Measurements from ENCODE around the gene TCEA2.

TCEA2 gene

DNA sequence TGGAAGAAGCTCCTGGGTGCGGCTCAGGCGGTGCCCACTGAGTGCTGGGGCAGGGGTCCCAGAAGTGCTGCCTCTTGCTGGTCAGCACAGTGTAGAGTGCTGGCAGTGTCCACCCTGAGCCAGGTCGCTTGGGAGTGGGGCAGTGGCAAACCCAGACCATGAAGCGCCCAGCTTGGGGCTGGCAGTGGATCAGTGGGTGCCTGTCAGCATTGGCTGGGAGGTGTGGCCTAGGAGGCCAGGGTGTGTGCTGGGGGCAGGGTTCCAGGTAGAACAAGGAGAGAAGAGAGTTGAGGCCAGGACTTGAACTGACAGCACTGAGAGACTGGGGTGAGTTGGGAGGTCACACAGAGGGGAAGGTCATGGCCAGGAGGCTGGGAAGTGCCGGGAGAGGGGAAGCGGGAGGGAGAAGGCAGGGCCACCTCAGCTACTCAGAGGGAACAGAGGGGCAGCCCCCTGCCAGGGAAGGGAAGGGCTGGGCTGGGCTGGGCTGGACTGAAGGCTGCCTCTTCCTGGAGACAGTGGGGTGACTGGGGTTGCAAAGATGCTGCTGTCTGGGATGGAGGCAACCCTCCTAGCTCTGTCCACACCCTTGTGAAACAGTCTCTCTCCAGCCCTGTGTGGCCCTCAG, 4.1 kb downstream of the TCEA2 start:
- no peak for DNase-seq

DNA sequence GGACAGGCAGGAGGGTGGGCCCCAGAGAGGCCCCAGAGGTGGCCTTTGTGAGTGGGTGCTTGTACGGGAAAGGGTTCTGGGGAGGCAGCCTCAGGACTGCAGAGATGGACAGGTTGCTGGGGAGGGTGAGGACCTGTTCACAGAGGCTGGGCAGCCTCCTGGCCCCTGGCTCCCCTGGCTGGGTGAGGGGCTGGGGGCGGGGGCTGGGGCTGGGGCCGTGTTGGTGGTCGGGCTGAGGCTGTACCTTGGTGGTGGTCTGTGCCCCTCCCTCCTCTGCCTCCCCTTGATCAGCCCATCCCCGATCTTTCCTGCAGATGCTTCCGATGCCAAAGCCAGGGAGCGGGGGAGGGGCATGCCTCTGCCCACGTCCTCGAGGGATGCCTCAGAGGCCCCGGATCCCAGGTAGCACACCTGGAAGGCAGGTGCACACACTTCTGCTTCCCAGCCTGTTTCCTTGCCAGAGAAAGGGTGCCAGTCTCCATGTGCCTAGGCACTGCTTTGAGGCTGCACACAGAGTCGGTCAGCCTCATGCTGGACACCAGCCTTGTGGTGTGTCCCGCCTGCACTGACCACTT, 4.8 kb downstream of the TCEA2 start:
- no peak for DNase-seq

DNA sequence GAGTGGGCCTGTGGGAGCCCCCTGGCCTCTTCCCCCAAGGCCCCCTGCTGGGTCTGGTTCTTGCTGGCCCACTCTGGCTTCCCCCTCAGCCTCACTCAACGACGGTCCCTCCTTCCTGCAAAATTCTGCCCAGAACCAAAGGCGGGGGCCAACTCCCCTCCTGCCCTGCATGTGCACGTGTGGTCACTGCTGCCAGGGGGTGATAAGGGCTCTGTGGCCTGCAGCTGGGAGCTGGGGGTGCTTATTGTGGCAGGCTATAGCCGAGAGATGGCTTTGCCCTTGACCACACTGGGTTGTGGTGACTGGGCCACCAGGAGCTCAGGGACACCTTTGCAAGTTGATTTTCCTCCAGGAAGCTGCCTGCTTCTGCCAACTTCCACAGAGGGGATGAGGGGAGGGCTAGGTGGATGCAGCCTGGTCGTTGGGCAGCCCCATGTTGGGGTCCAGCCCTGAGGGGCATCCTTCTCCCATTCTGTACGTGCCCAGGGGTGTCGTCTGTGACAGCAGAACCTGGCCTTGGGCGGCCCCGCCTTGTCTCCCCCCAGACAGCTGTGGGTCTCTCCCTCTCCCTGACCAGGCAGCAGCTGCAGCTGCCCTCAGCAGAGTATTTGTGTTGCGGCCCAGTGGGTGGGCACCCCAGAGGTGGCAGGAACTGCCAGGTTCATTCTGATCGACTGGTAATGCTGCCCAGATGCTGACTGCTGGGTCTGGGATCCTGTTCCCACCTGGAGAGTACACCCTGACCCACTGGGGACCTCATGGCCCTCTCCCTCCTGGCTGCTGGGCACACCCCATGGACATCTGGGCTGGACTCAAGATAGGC, 5.6 kb downstream of the TCEA2 start:
- DNase-seq, result no peak

DNA sequence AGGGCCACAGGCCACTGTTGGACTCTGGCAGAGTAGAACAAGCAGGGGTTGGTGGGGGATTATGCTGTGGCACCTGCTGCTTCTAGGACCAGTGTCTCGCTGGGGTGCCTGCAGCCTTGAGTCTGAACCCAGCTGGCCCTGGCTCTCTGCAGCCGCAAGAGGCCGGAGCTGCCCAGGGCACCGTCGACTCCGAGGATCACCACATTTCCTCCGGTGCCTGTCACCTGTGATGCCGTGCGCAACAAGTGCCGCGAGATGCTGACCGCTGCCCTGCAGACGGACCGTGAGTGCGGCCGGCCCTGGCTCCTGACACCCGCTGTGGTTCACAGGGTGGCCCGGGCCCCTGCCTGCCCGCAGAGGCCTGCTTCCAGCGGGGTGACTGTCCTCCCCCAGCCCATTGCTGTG, 6.2 kb downstream of the TCEA2 start:
- DNase-seq, result no peak

DNA sequence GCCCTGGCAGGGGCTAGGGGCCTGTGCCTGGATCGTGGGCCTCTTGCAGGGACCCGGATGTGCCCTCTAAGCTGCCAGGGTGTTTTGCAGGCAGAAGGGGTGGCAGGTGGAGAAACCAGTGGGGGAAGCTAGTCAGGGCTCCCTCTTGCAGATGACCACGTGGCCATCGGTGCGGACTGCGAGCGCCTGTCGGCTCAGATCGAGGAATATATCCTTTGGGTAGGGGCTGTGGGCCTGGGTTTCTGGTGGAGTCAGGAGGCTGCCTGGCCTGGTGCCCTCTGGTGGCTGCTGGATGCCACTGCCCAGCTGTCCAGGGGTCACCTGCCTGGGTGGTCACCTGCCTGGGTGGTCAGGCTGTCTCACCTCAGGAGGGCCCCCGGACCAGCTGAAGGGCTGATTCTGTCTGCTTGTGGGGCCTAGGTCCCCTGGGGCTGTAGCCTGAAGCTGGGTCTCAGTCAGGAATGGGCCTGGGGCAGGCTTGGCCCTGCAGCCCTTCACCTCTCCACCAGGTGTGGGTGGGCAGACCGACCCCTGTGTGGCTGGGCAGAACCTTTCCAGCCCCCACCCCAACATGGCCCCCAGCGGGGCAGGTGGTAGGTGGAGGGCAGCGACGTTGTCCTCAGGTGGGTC, 6.7 kb downstream of the TCEA2 start:
- DNase-seq, result no peak

DNA sequence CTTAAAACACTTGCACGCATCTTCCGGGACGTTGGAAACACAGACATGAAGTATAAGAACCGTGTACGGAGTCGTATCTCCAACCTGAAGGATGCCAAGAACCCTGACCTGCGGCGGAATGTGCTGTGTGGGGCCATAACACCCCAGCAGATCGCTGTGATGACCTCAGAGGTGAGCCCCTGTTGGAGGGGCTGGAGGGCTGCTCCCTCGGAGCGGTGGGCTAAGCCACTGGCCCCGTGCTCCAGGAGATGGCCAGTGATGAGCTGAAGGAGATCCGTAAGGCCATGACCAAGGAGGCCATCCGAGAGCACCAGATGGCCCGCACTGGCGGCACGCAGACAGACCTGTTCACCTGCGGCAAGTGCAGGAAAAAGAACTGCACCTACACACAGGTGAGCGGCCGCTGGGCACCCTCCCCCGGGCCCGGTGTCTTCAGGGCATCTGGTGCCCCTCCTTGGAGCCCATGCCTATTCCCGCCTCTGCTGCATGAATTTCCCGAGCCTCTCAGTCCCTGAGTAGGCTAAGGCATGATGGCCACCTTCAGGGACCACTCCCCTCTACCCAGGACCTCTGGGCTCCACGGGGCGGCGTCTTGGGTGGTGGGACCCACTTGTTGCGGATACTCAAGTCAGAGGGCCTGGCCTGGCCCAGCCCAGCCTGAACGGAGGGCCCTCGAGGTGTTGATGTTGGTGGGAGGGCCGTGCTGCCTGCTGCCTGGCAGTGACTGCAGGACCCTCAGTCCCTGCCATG, 7.4 kb downstream of the TCEA2 start:
- no peak for DNase-seq

DNA sequence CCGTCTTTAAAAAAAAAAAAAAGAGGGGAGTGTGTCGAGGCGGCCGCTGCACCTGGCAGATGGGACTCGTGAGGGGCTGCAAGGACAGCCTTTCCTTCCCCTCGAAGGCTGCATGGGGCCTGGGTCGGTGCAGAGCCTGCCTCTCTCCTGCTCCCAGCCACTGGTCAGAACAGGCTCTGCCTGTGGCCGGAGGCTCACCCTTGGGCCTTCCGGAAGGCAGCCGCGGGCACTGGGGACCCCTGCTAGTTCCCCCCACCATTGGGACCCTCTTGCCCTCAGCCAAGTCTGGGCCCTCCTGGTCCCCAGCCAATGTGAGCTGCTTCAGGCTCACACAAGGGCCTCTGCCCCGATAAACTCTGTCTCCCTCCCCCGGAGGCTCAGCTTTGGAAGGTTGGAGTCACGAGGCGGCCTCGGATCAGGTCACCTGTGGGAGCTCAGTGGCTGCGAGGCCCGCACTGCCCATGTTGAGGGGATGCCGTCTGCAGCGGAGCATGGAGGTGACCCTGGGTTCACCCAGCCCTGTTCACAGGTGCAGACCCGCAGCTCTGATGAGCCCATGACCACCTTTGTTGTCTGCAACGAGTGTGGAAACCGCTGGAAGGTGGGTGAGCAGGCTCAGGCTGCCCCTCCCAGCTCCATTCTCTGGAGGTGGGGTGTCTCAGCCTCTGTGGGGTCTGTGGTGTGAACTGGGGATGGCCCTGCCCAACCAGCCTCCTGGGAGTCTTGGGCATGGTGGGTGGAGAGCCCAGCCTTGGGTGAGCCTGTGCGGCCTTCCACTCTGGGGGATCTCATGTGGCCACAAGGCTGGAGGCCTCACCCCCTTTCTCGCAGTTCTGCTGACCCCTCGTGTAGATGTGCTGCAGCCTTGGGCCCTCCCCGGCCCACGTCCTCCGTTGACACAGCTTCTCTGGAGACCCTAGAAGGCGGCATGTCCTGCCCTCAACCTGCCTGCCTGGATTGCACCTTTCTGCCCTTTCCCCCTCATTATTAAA, 8.6 kb downstream of the TCEA2 start:
- no peak for DNase-seq

DNA sequence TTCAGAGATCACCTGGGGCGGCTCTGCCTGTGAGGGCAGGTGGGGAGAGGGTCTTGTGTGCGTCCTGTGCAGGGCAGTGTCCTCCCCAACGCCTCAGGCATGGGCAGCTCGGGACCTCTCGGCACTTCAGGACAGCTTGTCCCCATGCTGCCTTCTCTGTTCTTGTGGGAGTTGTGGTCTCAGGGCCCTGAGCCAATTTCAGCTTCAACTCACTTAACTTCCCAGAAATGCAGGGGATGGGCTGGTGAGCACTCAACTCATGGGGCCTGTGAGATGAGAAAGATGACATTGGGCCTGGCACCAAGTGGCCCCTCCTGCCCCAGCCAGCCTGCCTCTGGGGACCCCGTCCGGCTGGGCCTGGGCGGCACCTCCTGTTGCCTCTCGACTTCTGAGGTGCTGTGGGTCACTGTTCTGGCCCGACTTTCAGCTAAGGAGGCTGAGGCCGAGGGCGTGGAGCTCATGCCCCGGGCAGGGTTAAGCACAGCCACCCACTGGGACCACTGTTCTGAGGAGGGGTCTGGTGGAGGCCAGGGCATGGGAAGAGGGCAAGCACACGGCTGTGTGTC, 9.6 kb downstream of the TCEA2 start:
- no peak for DNase-seq

DNA sequence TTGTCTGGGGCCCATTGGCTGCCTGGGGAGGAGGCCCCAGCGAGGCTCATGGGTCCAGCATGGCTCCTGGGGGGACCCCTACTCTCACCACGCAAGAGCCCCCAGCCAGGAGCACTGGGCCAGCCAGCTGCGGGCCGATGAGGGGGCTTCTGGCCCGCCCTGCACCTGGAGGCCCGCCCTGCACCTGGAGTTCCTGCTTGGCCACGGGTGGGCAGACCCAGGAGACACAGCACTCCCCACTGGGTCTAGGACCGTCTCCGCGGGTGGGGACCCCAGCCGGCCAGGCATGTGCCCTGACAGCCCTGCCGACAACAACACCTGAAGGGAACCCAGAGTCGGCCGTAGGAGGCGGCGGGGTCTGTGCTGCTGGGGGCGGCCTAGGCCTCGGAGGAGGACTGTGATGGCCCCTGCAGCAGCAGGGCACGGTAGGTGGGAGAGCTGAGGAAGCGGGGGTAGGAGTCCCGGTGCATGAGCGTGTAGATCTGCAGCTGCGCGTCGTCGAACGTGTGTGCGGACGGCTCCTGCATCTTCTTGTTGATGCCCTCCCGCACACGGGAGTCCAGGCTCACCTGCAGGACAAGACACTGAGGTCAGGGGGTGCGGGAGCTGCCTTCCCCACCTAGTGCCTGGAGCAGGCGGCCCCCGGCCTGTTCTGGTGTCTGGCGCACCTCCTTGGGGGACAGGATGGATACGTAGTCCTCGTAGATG, 10.6 kb downstream of the TCEA2 start:
- no peak for DNase-seq

DNA sequence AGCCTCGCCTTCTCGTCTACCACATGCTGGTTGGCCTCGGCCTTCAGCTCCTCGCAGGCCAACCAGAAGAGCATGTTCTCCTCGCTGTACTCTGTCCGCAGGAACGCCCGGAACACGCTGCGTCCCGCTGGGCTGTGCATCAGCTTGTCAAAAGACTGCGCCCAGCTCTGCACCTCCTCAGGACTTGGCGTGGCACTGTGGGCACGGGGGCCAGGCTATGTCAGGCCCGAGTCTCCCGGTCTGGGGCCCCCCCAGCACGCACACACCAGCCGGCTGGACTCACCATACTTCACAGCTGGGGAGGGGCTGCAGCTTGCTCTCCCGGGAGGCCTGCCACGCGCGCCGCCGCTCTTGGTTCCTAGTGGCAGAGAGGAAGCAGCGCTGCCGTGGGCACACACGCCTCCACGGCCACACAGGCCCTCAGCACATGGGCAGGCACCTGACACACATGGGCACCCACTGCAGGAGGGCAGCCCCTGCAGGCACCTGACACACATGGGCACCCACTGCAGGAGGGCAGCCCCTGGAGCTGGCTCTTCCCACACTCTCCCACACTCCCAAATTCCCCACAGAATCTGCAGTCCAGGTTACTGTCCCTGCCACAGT, 11.3 kb downstream of the TCEA2 start:
- no peak for DNase-seq

DNA sequence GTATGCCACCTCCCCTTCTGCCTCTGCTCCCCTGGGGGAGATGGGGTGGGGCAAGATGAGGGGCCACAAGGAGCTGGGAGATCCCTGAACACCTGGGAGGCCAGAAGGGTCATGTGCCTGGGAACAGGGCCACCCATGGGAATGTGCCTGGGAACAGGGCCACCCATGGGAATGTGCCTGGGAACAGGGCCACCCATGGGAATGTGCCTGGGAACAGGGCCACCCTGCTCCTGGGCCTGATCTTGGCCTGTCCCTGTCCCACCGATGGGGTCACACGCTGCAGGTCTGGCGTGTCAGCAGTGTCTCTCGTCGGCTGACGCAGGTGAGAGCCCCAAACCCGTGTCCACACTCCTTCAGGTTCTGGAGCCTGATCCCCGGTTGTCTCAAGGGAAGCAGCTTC, 12.0 kb downstream of the TCEA2 start:
- DNase-seq, result no peak

DNA sequence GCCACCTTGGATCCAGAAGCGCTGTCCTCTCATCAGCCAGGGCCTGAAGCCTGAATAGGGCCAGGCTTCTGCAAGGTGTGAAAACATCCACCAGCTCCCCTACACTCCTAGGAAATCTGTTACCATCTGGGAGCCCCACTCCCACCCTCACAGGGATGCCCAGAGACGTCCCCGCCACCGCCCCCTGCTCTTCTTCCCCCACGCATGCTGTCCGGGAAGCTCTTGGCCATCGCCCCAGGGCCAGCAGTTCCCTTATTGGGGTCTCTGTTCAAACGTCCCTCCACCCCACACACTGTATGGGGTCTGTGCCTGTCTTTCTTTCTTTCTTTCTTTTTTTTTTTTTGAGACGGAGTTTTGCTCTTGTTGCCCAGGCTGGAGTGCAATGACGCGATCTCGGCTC, 12.6 kb downstream of the TCEA2 start:
- no peak for DNase-seq

DNA sequence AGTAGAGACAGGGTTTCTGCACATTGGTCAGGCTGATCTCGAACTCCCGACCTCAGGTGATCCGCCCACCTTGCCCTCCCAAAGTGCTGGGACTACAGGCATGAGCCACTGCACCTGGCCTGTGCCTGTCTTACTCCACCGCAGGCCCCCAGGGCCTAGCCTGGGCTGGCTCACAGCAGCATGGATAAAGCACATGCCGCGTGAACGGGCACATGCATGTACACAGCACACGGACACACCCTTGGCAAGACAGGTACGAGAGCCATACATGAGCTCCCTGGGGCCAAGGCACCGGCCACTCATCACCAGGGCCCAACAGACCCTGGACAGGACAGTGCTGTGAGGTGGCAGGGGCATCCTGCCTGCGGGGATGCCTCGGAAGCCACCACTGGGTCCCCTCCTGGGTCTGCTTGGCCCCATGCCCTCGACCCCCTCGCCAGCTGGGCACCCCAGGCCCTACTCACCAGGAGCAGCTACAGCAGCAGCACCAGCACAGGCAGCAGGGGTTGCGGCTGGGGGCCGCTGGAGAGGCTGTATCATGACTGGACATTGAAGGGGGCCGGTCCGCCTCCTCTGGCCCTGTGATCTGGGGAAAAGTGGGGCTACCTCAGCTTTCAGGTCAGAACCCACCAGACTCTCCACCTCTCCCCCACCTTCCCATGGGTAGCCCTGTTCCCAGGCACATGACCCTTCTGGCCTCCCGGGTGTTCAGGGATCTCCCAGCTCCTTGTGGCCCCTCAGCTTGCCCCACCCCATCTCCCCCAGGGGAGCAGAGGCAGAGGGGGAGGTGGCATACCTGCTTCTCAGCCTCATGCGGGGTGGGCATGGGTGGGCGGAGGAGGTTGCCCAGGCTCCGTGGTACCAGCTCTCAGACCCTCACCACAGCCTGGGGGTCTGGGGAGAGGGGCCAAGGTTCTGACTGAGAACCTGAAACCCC, 13.3 kb downstream of the TCEA2 start:
- no peak for DNase-seq

DNA sequence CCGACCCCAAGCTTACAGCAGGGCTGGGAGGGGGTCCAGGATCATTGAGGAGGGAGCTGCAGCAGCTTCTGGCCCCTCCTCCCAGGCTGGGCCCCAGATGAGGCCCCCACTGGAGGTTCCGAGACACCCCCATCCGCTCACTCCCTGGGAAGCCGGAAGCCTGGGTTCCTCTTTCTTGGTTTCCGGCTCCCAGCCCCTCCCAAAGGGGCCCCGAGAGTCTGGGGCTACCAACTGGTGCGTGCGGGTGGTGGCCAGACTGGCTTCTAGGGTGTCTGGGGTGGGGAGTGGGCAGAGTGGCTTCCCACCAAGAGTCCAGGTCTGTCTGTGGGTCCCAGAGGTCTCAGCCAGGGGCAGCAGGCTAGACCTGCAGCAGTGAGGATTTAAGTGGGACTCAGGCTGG, 14.1 kb downstream of the TCEA2 start:
- DNase-seq, result no peak

DNA sequence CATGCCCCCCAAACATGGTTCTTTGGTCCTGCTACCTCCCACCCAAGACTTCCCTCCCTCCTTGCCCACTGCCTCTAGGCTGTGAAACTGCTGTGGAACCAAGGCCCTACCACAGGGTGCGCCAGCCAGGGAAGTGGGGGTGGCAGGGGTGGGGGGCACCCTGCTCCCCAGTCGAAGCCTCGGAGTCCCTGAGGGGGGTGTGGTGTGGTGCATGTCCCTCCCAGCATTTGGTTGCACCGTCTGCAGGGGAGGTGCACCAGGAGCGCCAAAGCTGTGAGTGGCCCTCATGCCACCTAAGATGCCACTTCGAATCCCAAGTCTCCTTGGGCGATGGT, 14.5 kb downstream of the TCEA2 start:
- no peak for DNase-seq

DNA sequence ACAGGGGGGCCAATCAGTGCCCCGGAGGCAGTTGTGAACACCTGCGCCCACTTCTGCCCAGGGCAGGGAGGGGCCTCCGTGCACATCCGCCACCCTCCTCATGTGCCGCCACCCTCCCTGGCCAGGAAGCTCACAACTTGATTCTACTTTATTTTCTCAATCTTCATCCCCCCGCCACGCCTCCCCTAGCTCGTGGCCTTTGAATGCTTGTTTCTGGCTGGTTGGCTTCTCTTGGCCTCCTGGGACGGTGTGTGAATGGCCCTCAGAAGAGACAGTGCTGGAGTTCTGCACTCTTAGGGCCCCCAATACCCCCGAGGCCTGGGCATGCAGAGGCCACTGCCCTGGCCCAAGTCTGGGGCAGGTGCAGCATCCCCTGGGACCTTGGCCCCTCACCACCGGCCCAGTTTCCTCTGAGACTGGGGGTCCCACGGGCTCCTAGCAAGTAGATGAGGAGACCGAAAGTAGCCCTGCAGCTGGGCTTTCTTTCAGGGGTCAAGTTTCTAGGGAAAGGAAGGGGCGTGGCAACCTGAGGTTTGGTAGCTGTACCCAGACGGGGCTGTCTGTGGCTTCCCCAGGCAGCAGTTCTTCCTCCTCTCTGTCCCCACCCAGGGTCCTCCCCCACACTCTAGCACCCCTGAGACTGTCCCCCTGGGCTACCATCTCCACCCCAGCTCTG, 15.0 kb downstream of the TCEA2 start:
- no peak for DNase-seq

DNA sequence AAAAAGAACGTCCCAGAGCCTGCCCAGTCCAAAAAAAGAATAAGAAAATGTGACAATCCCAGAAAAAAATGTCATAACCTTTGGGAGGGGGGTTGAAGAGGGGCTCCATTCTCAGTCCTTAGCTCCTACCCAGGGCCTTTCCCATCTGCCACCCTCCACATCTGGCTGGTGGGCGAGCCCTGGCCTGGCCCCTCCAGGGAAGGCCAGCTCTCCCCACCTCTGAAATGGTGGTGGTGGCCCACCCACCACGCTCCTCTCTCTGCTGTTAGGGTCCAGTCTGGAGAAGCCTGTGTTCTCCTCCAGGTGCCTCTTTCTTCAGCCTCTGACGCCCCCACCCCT, 15.9 kb downstream of the TCEA2 start:
- DNase-seq, result no peak

DNA sequence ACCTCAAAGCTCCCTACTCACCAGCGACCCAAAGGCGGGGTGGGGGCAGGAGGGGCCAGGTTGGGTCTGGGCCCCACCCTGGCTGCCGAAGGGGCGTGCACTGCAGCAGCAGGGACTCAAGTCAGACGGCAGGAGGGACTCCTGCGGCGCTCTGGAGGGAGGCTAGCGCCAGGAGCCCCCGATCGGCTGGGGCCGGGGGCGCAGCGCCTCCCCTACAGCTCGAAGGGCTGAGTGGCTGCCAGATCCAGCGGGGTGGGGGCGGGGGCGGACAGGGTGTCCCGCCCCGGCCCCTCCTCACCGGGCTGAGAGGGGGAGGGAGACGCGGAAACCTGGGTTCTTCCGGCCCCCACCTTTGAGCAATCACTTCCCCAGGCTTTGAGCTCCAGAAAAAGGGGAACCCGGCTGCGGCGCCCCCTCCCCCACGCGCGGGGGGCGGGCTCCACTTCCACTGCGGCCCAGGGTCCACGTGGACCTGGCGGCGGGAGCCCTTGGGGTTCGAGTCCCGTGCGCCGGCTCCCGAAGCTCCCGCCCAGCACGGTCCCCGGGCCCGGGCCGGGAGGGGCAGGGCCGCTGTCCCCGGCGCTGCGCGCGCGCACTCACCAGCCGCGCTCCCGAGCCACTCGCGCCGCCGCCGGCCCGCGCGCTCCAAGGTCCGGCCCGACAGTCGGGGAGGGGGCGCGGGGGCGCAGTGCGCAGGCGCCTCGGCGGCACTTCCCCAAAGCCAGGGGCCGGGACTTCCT, 16.4 kb downstream of the TCEA2 start, which contains the start of gene RGS19:
RGS19 (minus strand) TSS at position 246 of the 740 bp plus-strand sequence. CDS start 2,632 bp downstream, outside the sequence.
- DNase-seq, result peak; percentile 72

Data from activated CD4-positive, CD25-positive, alpha-beta regulatory T cell treated with anti-CD3 and anti-CD28 coated beads, Interleukin-2, amount 50 U/mL, for 72 hours (primary cell).